C4-2B (cell line): ENCODE results near the gene AGPAT3.

ENCODE experiments used
- ZFX ChIP-seq: fragments of 450-650 bp; IDR thresholded peaks from 2 replicates; pipeline ENCODE4 v1.6.1; 2017
- TF ChIP-seq, protein P1 (sequence below): fragments of 450-650 bp; conservative IDR thresholded peaks from 2 replicates; pipeline ENCODE4 v1.5.1; 2017; ENCODE audit warnings: mild to moderate bottlenecking

DNA sequence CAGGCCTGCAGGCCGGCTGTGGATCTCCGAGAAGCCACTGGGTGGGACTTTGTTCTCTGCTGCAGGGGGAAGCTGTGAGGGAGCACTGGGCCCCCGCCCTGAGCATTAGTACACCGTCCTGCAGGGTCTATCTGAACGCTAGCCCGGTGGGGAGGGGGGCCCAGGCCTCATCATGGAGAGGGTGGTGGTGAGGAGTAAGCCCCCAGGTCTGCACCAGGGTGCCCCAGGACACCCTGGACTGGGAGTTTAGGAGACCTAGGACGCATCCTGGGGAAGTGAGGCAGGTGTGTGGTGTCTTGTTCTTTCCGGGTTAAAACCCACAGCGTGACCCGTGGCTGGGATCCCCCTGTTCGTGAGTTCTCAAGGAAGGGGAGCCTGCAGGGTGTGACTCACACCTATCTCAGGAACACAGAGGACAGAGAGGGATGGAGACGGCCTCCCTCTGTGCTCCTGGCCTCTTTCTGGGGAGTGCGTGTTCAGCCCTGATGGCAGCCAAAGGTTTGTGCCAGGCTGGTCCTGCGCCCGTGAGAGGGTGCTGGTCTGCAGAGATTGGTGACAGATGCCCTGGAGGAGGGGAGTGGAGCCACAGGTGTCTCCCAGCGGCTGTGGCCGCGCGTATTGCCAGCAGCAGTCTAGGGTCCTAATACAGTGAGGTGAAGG, 44.8 kb downstream of the AGPAT3 start:
- TF ChIP-seq, protein P1, sequence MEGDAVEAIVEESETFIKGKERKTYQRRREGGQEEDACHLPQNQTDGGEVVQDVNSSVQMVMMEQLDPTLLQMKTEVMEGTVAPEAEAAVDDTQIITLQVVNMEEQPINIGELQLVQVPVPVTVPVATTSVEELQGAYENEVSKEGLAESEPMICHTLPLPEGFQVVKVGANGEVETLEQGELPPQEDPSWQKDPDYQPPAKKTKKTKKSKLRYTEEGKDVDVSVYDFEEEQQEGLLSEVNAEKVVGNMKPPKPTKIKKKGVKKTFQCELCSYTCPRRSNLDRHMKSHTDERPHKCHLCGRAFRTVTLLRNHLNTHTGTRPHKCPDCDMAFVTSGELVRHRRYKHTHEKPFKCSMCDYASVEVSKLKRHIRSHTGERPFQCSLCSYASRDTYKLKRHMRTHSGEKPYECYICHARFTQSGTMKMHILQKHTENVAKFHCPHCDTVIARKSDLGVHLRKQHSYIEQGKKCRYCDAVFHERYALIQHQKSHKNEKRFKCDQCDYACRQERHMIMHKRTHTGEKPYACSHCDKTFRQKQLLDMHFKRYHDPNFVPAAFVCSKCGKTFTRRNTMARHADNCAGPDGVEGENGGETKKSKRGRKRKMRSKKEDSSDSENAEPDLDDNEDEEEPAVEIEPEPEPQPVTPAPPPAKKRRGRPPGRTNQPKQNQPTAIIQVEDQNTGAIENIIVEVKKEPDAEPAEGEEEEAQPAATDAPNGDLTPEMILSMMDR: no peak
- no peak for TF ChIP-seq ZFX
